HEK293T (cell line): ENCODE results near the gene NKAIN2.

Experiments
- ARNT ChIP-seq: fragments of 450-650 bp; IDR thresholded peaks from 2 replicates; pipeline ENCODE4 v1.6.1; 2017; ENCODE audit warnings: mild to moderate bottlenecking
- BHLHE40 ChIP-seq: fragments of 450-650 bp; IDR thresholded peaks from 2 replicates; pipeline ENCODE4 v1.6.1; 2016; ENCODE audit warnings: mild to moderate bottlenecking, moderate library complexity, borderline replicate concordance
- ELF4 ChIP-seq: fragments of 450-650 bp; IDR thresholded peaks from 2 replicates; pipeline ENCODE4 v1.6.1; 2017; ENCODE audit warnings: antibody characterized with exemption
- FOXA1 ChIP-seq: fragments of 450-650 bp; IDR thresholded peaks from 2 replicates; pipeline ENCODE4 v1.6.1; 2016; ENCODE audit warnings: mild to moderate bottlenecking
- FOXK2 ChIP-seq: fragments of 450-650 bp; IDR thresholded peaks from 2 replicates; pipeline ENCODE4 v1.6.1; 2016; ENCODE audit warnings: mild to moderate bottlenecking
- FOXM1 ChIP-seq: fragments of 450-650 bp; IDR thresholded peaks from 2 replicates; pipeline ENCODE4 v1.6.1; 2017; ENCODE audit warnings: mild to moderate bottlenecking, borderline replicate concordance
- HDGF ChIP-seq: fragments of 450-650 bp; IDR thresholded peaks from 2 replicates; pipeline ENCODE4 v1.6.1; 2017; ENCODE audit warnings: antibody characterized with exemption, borderline replicate concordance
- L3MBTL2 ChIP-seq: fragments of 450-650 bp; conservative IDR thresholded peaks from 2 replicates; pipeline ENCODE4 v1.6.1; 2016; ENCODE audit warnings: mild to moderate bottlenecking
- LEF1 ChIP-seq: fragments of 450-650 bp; IDR thresholded peaks from 2 replicates; pipeline ENCODE4 v1.6.1; 2017; ENCODE audit warnings: mild to moderate bottlenecking, borderline replicate concordance
- NFRKB ChIP-seq: fragments of 450-650 bp; IDR thresholded peaks from 2 replicates; pipeline ENCODE4 v1.6.1; 2016; ENCODE audit warnings: mild to moderate bottlenecking, moderate library complexity
- SP1 ChIP-seq: fragments of 450-650 bp; IDR thresholded peaks from 2 replicates; pipeline ENCODE4 v1.6.1; 2017
- SUZ12 ChIP-seq: fragments of 450-650 bp; IDR thresholded peaks from 2 replicates; pipeline ENCODE4 v1.6.1; 2016; ENCODE audit warnings: mild to moderate bottlenecking
- ZNF384 ChIP-seq: fragments of 450-650 bp; IDR thresholded peaks from 2 replicates; pipeline ENCODE4 v1.6.1; 2016

DNA sequence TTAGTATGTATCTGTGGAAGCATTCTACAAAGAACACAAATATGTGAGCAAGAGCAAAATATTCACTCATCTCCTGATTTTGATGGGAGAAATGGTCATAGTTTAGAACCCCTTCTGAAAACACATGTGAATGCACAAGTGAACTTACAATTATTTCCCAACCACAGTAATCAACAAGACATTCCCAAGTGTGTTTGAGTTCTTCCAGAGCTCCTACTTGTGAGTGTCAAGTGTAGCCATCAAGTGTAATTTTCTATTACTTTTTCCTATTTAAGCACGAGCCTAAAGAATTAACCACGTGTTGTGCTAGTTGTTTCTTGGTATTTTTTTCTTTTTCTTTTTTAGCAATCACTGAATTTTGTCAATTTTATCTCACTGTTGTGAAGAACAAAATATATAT lies 402.3 kb downstream of the NKAIN2 start:
- TF ChIP-seq SP1 (no peak), FOXK2 (no peak), BHLHE40 (no peak), ELF4 (no peak), L3MBTL2 (no peak), HDGF (no peak), FOXM1 (no peak), NFRKB (no peak), SUZ12 (no peak), LEF1 (no peak), ZNF384 (no peak), ARNT (no peak), FOXA1 (no peak)
